C4-2B (cell line): ENCODE data around the gene RWDD2A.

Experiments
- ZFX ChIP-seq: fragments of 450-650 bp; IDR thresholded peaks from 2 replicates; pipeline ENCODE4 v1.6.1; 2017
- TF ChIP-seq, protein P1 (sequence below): fragments of 450-650 bp; conservative IDR thresholded peaks from 2 replicates; pipeline ENCODE4 v1.5.1; 2017; ENCODE audit warnings: mild to moderate bottlenecking

DNA sequence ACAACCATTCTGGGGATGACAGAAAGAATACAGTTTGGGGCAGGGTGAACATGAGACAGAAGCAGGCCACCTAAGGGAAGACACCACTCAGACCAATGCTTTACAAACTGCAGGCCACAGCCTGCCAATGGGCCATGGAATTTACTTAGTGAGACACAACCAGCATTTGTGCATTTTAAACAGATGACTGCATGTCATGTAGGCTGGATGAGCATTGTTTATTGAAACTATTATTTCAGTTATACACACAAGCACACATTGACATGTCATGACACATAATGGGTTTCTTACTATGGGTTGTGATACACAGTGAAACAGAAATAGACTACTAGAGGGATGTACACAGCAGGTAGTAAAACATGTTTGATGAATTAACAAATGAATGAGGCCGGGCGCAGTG lies 8.1 kb upstream of the RWDD2A start:
- TF ChIP-seq, protein P1, sequence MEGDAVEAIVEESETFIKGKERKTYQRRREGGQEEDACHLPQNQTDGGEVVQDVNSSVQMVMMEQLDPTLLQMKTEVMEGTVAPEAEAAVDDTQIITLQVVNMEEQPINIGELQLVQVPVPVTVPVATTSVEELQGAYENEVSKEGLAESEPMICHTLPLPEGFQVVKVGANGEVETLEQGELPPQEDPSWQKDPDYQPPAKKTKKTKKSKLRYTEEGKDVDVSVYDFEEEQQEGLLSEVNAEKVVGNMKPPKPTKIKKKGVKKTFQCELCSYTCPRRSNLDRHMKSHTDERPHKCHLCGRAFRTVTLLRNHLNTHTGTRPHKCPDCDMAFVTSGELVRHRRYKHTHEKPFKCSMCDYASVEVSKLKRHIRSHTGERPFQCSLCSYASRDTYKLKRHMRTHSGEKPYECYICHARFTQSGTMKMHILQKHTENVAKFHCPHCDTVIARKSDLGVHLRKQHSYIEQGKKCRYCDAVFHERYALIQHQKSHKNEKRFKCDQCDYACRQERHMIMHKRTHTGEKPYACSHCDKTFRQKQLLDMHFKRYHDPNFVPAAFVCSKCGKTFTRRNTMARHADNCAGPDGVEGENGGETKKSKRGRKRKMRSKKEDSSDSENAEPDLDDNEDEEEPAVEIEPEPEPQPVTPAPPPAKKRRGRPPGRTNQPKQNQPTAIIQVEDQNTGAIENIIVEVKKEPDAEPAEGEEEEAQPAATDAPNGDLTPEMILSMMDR: no peak
- no peak for TF ChIP-seq ZFX
